ENCODE data around the gene PRXL2C. TPM values are rescaled to one million over a fixed set of nuclear protein-coding genes. Genes with fewer than 3 reads are reported as not detected.
"Not testable (repeated sequence)": the region's sequence is repeated elsewhere in the genome, so short reads cannot be mapped to it uniquely, and the experiment has no call there.

PRXL2C gene
- total RNA-seq (10 to 100 TPM in 3 of 5 donors, 1 to 10 TPM in 2; 6.8 to 35.0 (median 11.6) TPM), polyA plus RNA-seq (1 to 10 TPM; 5.6 to 6.6 (median 6.1) TPM)
- long read RNA-seq, donor 1, partial matches to known transcripts = 0 of 2 reads
- long read RNA-seq, donor 1, other reads (novel, unspliced or antisense) = 0 of 2 reads
- long read RNA-seq, donor 2, partial matches to known transcripts = 0 of 3 reads
- long read RNA-seq, donor 2, other reads (novel, unspliced or antisense) = 0 of 3 reads
- long read RNA-seq, donor 3 = 0 reads
- long read RNA-seq, donor 4, partial matches to known transcripts = 0 of 1 reads
- long read RNA-seq, donor 4, other reads (novel, unspliced or antisense) = 0 of 1 reads
- long read RNA-seq, donor 5, partial matches to known transcripts = 0 of 1 reads
- long read RNA-seq, donor 5, other reads (novel, unspliced or antisense) = 0 of 1 reads
- long read RNA-seq, donor 6, transcript PRXL2C-201 (6 exons, 2,863 nt) = major isoform, 5 of 5 reads
- long read RNA-seq, donor 6, partial matches to known transcripts = 0 of 5 reads
- long read RNA-seq, donor 6, other reads (novel, unspliced or antisense) = 0 of 5 reads
- long read RNA-seq, donor 7, partial matches to known transcripts = 0 of 1 reads
- long read RNA-seq, donor 7, other reads (novel, unspliced or antisense) = 0 of 1 reads
- long read RNA-seq, donor 8, partial matches to known transcripts = 0 of 3 reads
- long read RNA-seq, donor 8, other reads (novel, unspliced or antisense) = 0 of 3 reads
- long read RNA-seq, donor 9, partial matches to known transcripts = 0 of 3 reads
- long read RNA-seq, donor 9, other reads (novel, unspliced or antisense) = 0 of 3 reads
- long read RNA-seq, donor 10 = 0 reads

- Histone ChIP-seq H3K27ac (peak within 1 kb of the TSS; percentile 95 to 99 (median 95)), H3K9me3 (no peaks in the 10 kb centered on the region), H3K36me3 (peaks cover 6 to 26% (median 12%) of the 10 kb centered on the region in 4 donors), H3K4me3 (peak within 1 kb of the TSS; percentile 61 to 73 (median 62)), H3K27me3 (no peaks in the 10 kb centered on the region), H3K4me1 (peaks cover 4 to 41% (median 18%) of the 10 kb centered on the region in 4 donors)
- DNase-seq = peak; percentile 85 to 94
- 3 to 14% (median 4%) methylated on average over 13 to 57 of the region's 57 CpGs for WGBS, 5 donors
- intact Hi-C loops (cut with DNase I; ENCODE audit: low total_unique reads) = loop anchor here (10.0 kb wide), 1 partner anchor 221 kb away; no protein-coding TSS in a partner anchor
- TF ChIP-seq POLR2AphosphoS5 (IDR thresholded peaks at IDR 0.05) = peak in 1 of 3 donors; percentile 3
- no peak for TF ChIP-seq CTCF (IDR thresholded peaks at IDR 0.05)
- no peak for TF ChIP-seq EP300 (IDR thresholded peaks at IDR 0.05)
- TF ChIP-seq POLR2A (IDR thresholded peaks at IDR 0.05) = no peak
Observed at GRCh38 chr9:96655198-96655851, at the start of gene PRXL2C. PRXL2C (minus strand) TSS chr9:96655317; CDS start chr9:96655281, 36 bp downstream.

- DNase-seq; H3K36me3 ChIP-seq; intact Hi-C loops (cut with DNase I; ENCODE audit: low total_unique reads); H3K27ac ChIP-seq; H3K4me3 ChIP-seq; H3K4me1 ChIP-seq; H3K27me3 ChIP-seq: not testable (repeated sequence)
- H3K9me3 ChIP-seq = peaks cover 0 to 91% (median 34%) of the 10 kb centered on the region in 4 donors
- WGBS, 5 donors = 91 to 100% (median 96%) methylated on average over 2 to 30 of the region's 30 CpGs
Observed at GRCh38 chr9:96700721-96701375, 45.7 kb upstream of the PRXL2C start.

- Histone ChIP-seq H3K27me3 (no peaks in the 10 kb centered on the region), H3K36me3 (no peaks in the 10 kb centered on the region), H3K4me3 (no peak overlapping the region), H3K4me1 (peaks cover 3 to 19% (median 17%) of the 10 kb centered on the region in 4 donors), H3K9me3 (peaks cover 4 to 37% (median 18%) of the 10 kb centered on the region in 4 donors), H3K27ac (no peak overlapping the region)
- intact Hi-C loops (cut with DNase I; ENCODE audit: low total_unique reads) = no loop called here
- no peak for DNase-seq
- TF ChIP-seq EP300 (IDR thresholded peaks at IDR 0.05) = no peak
- no peak for TF ChIP-seq CTCF (IDR thresholded peaks at IDR 0.05)
- no peak for TF ChIP-seq POLR2AphosphoS5 (IDR thresholded peaks at IDR 0.05)
- TF ChIP-seq POLR2A (IDR thresholded peaks at IDR 0.05) = no peak
- 70 to 89% (median 85%) methylated on average over 1 of the region's 1 CpG for whole genome bisulfite sequencing, 5 donors
Observed at GRCh38 chr9:96691326-96691725, 36.2 kb upstream of the PRXL2C start.

GRCh38 chr9:96688745-96689464 lies 33.8 kb upstream of the PRXL2C start:
- Histone ChIP-seq H3K9me3 (peaks cover 0 to 28% (median 15%) of the 10 kb centered on the region in 4 donors), H3K36me3 (no peaks in the 10 kb centered on the region), H3K4me3 (no peak overlapping the region), H3K4me1 (peaks cover 5 to 23% (median 19%) of the 10 kb centered on the region in 4 donors), H3K27ac (peak overlapping the region in 1 of 5 donors; percentile 47), H3K27me3 (no peaks in the 10 kb centered on the region)
- 66 to 75% (median 74%) methylated on average over 8 of the region's 8 CpGs for WGBS, 5 donors
- no peak for TF ChIP-seq EP300 (IDR thresholded peaks at IDR 0.05)
- no peak for TF ChIP-seq POLR2A (IDR thresholded peaks at IDR 0.05)
- no peak for TF ChIP-seq CTCF (IDR thresholded peaks at IDR 0.05)
- no peak for TF ChIP-seq POLR2AphosphoS5 (IDR thresholded peaks at IDR 0.05)
- DNase-seq = no peak
- intact Hi-C loops (cut with DNase I; ENCODE audit: low total_unique reads) = no loop called here
